ENCODE results near the gene MYB. TPM values are rescaled to one million over a fixed set of nuclear protein-coding genes. Genes with fewer than 3 reads are reported as not detected.

MYB gene
- total and polyA plus RNA-seq, 7 experiments from 2014 or later, result 2.1 to 33.3 (median 16.5) TPM

DNA sequence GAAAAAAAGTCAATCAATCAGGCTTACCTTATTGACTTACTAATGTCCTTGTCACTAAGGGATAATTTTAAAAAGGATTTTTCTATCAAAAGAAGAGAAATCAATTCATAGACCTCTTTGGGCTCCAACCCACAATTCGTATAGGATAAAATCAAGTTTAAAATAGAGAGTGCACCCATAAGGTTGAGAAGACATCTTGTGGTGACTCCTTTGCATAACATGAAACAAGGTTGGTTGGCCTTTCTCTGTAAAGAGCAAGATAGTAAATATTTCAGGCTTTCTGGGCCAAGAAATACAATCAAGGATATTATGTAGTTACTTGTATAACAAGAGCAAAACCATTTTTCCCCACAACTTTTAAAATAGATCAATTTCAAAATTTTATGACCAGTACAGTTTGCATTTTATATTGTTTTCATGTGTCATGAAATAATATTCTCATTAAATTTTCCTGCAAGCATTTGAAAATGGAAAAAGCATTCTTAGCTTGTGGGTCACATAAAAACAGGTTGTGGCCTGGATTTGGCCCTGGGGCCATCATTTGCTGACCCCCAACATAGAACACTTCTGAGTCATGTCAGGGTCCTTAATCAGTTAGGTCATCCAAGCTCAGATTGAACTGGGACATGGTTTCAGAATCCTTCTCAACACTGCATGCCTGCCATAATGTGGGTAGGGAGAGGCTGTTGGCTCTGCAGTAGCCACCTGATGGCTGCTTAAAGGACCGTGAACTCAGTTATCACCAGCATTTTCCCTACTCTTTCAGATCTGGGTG lies 76.7 kb downstream of the MYB start:
- intact Hi-C loops (cut with micrococcal nuclease), result loop anchor here (1.0 kb wide), 1 partner anchor 113 kb away; no protein-coding TSS in a partner anchor
- peaks cover 0 to 4% (median 0%) of the 10 kb centered on the region in 7 donors for H3K4me1 Mint-ChIP-seq
- H3K27me3 Mint-ChIP-seq, result peaks cover 0 to 10% (median 7%) of the 10 kb centered on the region in 5 donors
- Histone ChIP-seq H3K9me3 (ENCODE audit: control insufficient read depth in 2 of 3, low read length in 3 of 3) (no peaks in the 10 kb centered on the region), H3K4me3 (ENCODE audit: low read length) (no peak overlapping the region), H3K4me1 (ENCODE audit: control insufficient read depth in 2 of 2, insufficient read depth in 2 of 2, low read length in 2 of 2) (no peaks in the 10 kb centered on the region), H3K36me3 (ENCODE audit: control insufficient read depth in 2 of 3, insufficient read depth in 3 of 3, low read length in 3 of 3) (no peaks in the 10 kb centered on the region), H3K27me3 (ENCODE audit: control insufficient read depth in 2 of 2, insufficient read depth in 2 of 2, low read length in 2 of 2) (no peaks in the 10 kb centered on the region), H3K27ac (ENCODE audit: low read depth, low read length) (no peak overlapping the region)
- CTCF ChIA-PET, result interaction anchor here (1.0 to 1.9 kb wide), 2 partner anchors 8 to 114 kb away, joined by 3 to 7 read pairs; no protein-coding TSS in a partner anchor
- POLR2A ChIA-PET, result no interaction called here
- DNase-seq, result peak in 3 of 9 donors; percentile 4 to 24 (median 12)
- no peaks in the 10 kb centered on the region for H3K36me3 Mint-ChIP-seq
- no peak overlapping the region for H3K27ac Mint-ChIP-seq
- no peak overlapping the region for H3K4me3 Mint-ChIP-seq
- ATAC-seq, result no peak
- no peaks in the 10 kb centered on the region for H3K9me3 Mint-ChIP-seq

DNA sequence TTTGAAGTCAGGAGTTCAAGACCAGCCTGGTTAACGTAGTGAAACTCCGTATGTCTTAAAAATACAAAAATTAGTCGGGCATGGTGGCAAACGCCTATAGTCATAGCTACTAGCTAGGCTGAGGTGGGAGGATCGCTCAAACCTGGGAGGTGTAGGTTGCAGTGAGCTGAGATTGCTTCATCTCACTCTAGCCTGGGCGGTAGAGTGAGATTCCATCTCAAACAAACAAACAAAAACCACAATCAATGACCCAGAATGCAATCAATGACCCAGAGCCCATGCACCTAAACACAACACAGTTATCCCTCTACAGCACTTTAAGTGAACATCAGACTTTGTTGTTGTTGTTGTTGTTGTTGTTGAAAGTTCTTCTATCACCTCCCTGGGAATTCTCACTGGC lies 77.9 kb downstream of the MYB start:
- ChIA-PET CTCF (interaction anchor here (1.0 to 1.9 kb wide), 2 partner anchors 9 to 115 kb away, joined by 3 to 7 read pairs; no protein-coding TSS in a partner anchor), POLR2A (no interaction called here)
- H3K27ac ChIP-seq (ENCODE audit: low read depth, low read length), result no peak overlapping the region
- no peaks in the 10 kb centered on the region for H3K9me3 ChIP-seq (ENCODE audit: control insufficient read depth in 2 of 3, low read length in 3 of 3)
- Mint-ChIP-seq H3K27me3 (peaks cover 0 to 10% (median 7%) of the 10 kb centered on the region in 5 donors), H3K4me3 (no peak overlapping the region), H3K4me1 (peaks cover 0 to 4% (median 0%) of the 10 kb centered on the region in 7 donors), H3K36me3 (no peaks in the 10 kb centered on the region), H3K27ac (no peak overlapping the region), H3K9me3 (no peaks in the 10 kb centered on the region)
- H3K36me3 ChIP-seq (ENCODE audit: control insufficient read depth in 2 of 3, insufficient read depth in 3 of 3, low read length in 3 of 3), result no peaks in the 10 kb centered on the region
- ATAC-seq, result no peak
- H3K4me3 ChIP-seq (ENCODE audit: low read length), result no peak overlapping the region
- intact Hi-C loops (cut with micrococcal nuclease), result no loop called here
- H3K27me3 ChIP-seq (ENCODE audit: control insufficient read depth in 2 of 2, insufficient read depth in 2 of 2, low read length in 2 of 2), result no peaks in the 10 kb centered on the region
- no peak for DNase-seq
- H3K4me1 ChIP-seq (ENCODE audit: control insufficient read depth in 2 of 2, insufficient read depth in 2 of 2, low read length in 2 of 2), result no peaks in the 10 kb centered on the region

DNA sequence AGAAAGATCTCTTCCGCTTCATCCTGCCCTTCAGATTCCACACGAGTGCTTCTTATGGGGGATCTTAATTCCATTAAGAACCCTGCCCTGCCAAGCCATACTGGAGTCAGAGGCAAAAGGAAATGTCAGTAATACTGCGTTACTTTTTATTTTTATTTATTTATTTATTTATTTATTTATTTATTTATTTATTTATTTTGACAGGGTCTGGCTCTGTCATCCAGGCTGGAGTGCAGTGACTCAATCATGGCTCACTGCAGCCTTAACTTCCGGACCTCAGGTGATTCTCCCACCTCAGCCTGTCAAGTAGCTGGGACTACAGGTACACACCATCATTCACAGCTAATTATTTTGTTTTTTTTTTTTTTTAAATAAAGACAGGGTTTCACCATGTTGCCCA lies 79.5 kb downstream of the MYB start:
- Histone ChIP-seq H3K9me3 (ENCODE audit: control insufficient read depth in 2 of 3, low read length in 3 of 3) (no peaks in the 10 kb centered on the region), H3K4me1 (ENCODE audit: control insufficient read depth in 2 of 2, insufficient read depth in 2 of 2, low read length in 2 of 2) (no peaks in the 10 kb centered on the region), H3K36me3 (ENCODE audit: control insufficient read depth in 2 of 3, insufficient read depth in 3 of 3, low read length in 3 of 3) (no peaks in the 10 kb centered on the region), H3K27ac (ENCODE audit: low read depth, low read length) (no peak overlapping the region), H3K27me3 (ENCODE audit: control insufficient read depth in 2 of 2, insufficient read depth in 2 of 2, low read length in 2 of 2) (no peaks in the 10 kb centered on the region), H3K4me3 (ENCODE audit: low read length) (no peak overlapping the region)
- ChIA-PET POLR2A (no interaction called here), CTCF (interaction anchor here (0.7 kb wide), 1 partner anchor 77 kb away, joined by 3 read pairs; no protein-coding TSS in a partner anchor)
- Mint-ChIP-seq H3K36me3 (peaks cover 0 to 3% (median 0%) of the 10 kb centered on the region in 5 donors), H3K4me1 (peaks cover 0 to 2% (median 0%) of the 10 kb centered on the region in 7 donors), H3K27me3 (peaks cover 0 to 10% (median 5%) of the 10 kb centered on the region in 5 donors), H3K4me3 (no peak overlapping the region), H3K27ac (no peak overlapping the region), H3K9me3 (no peaks in the 10 kb centered on the region)
- DNase-seq, result no peak
- intact Hi-C loops (cut with micrococcal nuclease), result no loop called here
- ATAC-seq, result no peak

DNA sequence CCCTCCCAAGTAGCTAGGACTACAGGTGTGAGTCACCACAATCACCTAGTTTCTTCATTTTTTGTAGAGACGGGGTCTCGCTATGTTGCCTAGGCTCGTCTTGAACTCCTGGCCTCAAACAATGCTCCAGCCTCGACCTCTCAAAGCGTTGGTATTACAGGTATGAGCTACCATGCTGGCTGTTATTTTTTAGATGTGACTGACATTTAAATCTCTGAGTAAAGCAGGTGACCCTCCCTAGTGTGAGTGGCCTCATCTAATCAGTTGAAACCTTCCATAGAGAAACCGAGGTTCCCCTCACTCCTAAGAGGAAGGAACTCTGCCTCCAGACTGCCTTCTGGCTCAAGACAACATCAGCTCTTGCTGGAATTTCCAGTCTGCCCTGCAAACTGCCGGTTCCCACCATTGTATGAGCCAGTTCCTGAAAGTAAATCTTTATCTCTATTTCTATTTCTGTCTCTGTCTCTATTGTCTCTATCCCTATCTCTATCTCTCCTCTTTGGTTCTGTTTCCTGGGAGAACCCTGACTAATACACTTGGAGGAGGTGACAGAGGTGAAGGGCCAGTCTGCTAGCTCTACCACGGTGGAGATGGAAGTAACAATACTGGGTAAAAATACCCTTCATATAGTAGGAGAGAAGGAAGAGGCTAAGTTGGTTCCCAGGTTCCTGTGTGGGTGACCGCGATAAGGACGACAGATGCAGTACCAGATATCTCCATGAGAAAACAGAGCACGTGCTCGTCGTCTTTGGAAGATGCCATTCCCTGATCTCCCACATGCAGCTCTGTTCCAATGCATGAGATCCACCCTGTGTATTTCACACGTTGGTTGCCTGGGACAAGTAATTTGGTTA lies 81.0 kb downstream of the MYB start:
- POLR2A ChIA-PET, result no interaction called here

DNA sequence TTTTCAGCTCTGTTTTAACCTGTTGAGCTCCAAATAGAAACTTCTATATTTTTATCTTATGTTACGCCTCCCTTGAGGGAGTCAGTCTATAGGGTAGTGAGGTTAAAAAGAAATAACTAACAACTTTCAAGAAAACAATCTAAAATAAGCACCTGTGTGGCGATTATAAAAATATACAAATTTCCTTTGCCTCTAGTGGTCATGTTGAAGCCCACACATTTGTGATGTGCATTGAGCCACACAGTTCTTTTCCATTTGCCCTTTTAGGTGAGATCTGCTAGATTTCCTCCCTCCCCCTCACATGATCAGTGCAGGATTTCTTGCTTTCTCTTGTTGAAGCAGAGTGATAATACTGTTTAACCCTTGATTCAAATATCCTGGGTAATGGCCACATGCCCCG lies 84.2 kb downstream of the MYB start:
- no peak overlapping the region for H3K27ac ChIP-seq (ENCODE audit: low read depth, low read length)
- Mint-ChIP-seq H3K36me3 (peaks cover 0 to 3% (median 0%) of the 10 kb centered on the region in 5 donors), H3K4me3 (no peak overlapping the region), H3K9me3 (peaks cover 0 to 1% (median 0%) of the 10 kb centered on the region in 11 donors), H3K27ac (no peak overlapping the region), H3K27me3 (no peaks in the 10 kb centered on the region), H3K4me1 (no peaks in the 10 kb centered on the region)
- ATAC-seq (no peak), DNase-seq (no peak)
- H3K9me3 ChIP-seq (ENCODE audit: control insufficient read depth in 2 of 3, low read length in 3 of 3), result no peaks in the 10 kb centered on the region
- CTCF ChIA-PET, result no interaction called here
- H3K4me3 ChIP-seq (ENCODE audit: low read length), result no peak overlapping the region
- intact Hi-C loops (cut with micrococcal nuclease), result no loop called here
- POLR2A ChIA-PET, result no interaction called here
- no peaks in the 10 kb centered on the region for H3K27me3 ChIP-seq (ENCODE audit: control insufficient read depth in 2 of 2, insufficient read depth in 2 of 2, low read length in 2 of 2)
- H3K4me1 ChIP-seq (ENCODE audit: control insufficient read depth in 2 of 2, insufficient read depth in 2 of 2, low read length in 2 of 2), result no peaks in the 10 kb centered on the region
- no peaks in the 10 kb centered on the region for H3K36me3 ChIP-seq (ENCODE audit: control insufficient read depth in 2 of 3, insufficient read depth in 3 of 3, low read length in 3 of 3)

More for the DNA sequence above, 81.0 kb downstream of the MYB start:
- H3K27ac Mint-ChIP-seq, result no peak overlapping the region
- peaks cover 0 to 1% (median 0%) of the 10 kb centered on the region in 11 donors for H3K9me3 Mint-ChIP-seq
- H3K4me3 ChIP-seq (ENCODE audit: low read length), result no peak overlapping the region
- peaks cover 0 to 10% (median 5%) of the 10 kb centered on the region in 5 donors for H3K27me3 Mint-ChIP-seq
- no peaks in the 10 kb centered on the region for H3K36me3 ChIP-seq (ENCODE audit: control insufficient read depth in 2 of 3, insufficient read depth in 3 of 3, low read length in 3 of 3)
- no peak overlapping the region for H3K4me3 Mint-ChIP-seq
- H3K4me1 ChIP-seq (ENCODE audit: control insufficient read depth in 2 of 2, insufficient read depth in 2 of 2, low read length in 2 of 2), result no peaks in the 10 kb centered on the region
- peaks cover 0 to 2% (median 0%) of the 10 kb centered on the region in 7 donors for H3K4me1 Mint-ChIP-seq
- H3K9me3 ChIP-seq (ENCODE audit: control insufficient read depth in 2 of 3, low read length in 3 of 3), result no peaks in the 10 kb centered on the region
- CTCF ChIA-PET, result no interaction called here
- H3K36me3 Mint-ChIP-seq, result peaks cover 0 to 3% (median 0%) of the 10 kb centered on the region in 5 donors
- DNase-seq, result no peak
- intact Hi-C loops (cut with micrococcal nuclease), result no loop called here
- no peak overlapping the region for H3K27ac ChIP-seq (ENCODE audit: low read depth, low read length)
- H3K27me3 ChIP-seq (ENCODE audit: control insufficient read depth in 2 of 2, insufficient read depth in 2 of 2, low read length in 2 of 2), result no peaks in the 10 kb centered on the region
- no peak for ATAC-seq

DNA sequence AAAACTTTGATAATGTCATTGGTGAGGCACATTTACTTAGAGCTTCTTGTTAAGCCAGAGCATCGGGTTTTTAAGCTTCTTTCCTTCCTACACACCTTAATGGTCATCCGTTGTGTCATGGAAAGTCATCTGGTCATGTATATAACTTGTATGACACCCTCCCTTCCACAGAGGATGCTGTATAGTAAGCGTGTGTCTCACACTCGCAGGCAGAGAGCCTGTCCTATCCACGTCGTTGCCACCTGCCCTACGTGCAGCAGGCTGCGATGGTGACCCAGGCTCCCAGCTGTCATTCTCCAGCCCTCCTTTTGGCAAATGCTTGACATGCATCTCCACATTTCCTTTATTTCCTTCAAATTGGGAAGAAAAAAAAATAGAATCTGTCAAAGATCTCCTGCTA lies 85.6 kb downstream of the MYB start:
- Mint-ChIP-seq H3K36me3 (peaks cover 0 to 3% (median 0%) of the 10 kb centered on the region in 5 donors), H3K27ac (no peak overlapping the region), H3K9me3 (peaks cover 0 to 1% (median 0%) of the 10 kb centered on the region in 11 donors), H3K4me3 (no peak overlapping the region), H3K4me1 (no peaks in the 10 kb centered on the region), H3K27me3 (no peaks in the 10 kb centered on the region)
- POLR2A ChIA-PET, result no interaction called here
- H3K4me1 ChIP-seq (ENCODE audit: control insufficient read depth in 2 of 2, insufficient read depth in 2 of 2, low read length in 2 of 2), result no peaks in the 10 kb centered on the region
- H3K9me3 ChIP-seq (ENCODE audit: control insufficient read depth in 2 of 3, low read length in 3 of 3), result no peaks in the 10 kb centered on the region
- no peaks in the 10 kb centered on the region for H3K36me3 ChIP-seq (ENCODE audit: control insufficient read depth in 2 of 3, insufficient read depth in 3 of 3, low read length in 3 of 3)
- ATAC-seq (no peak), DNase-seq (no peak)
- no peaks in the 10 kb centered on the region for H3K27me3 ChIP-seq (ENCODE audit: control insufficient read depth in 2 of 2, insufficient read depth in 2 of 2, low read length in 2 of 2)
- no peak overlapping the region for H3K4me3 ChIP-seq (ENCODE audit: low read length)
- no peak overlapping the region for H3K27ac ChIP-seq (ENCODE audit: low read depth, low read length)
- intact Hi-C loops (cut with micrococcal nuclease), result no loop called here
- CTCF ChIA-PET, result no interaction called here
